Neural progenitor cell (in vitro differentiated cells): ENCODE results near the gene PLXNB2. TPM values are rescaled to one million over a fixed set of nuclear protein-coding genes. Genes with fewer than 3 reads are reported as not detected.

Experiments used
- DNase-seq: peaks from one replicate; pipeline ENCODE4 v3.0.0-alpha.2; 2016; ENCODE audit warnings: low spot score
- H2AFZ ChIP-seq: fragments of 200-600 bp; sonication (generic); replicated peaks from 2 replicates; pipeline ENCODE4 v1.6.1; 2016; ENCODE audit warnings: antibody characterized with exemption
- H3F3A ChIP-seq: fragments of 200-600 bp; sonication (generic); 2 replicates; pipeline ENCODE4 v1.6.1; 2016; ENCODE audit warnings: antibody characterized with exemption, low read depth
- H3K27ac ChIP-seq: fragments of 200-600 bp; sonication (generic); 2 replicates; pipeline ENCODE4 v1.5.1; 2016; ENCODE audit warnings: mild to moderate bottlenecking
- H3K27me3 ChIP-seq: fragments of 200-600 bp; sonication (generic); 2 replicates; pipeline ENCODE4 v1.6.1; 2016; ENCODE audit warnings: mild to moderate bottlenecking, moderate library complexity
- H3K36me3 ChIP-seq: fragments of 200-600 bp; sonication (generic); 2 replicates; pipeline ENCODE4 v1.5.1; 2016
- H3K4me1 ChIP-seq: fragments of 200-600 bp; sonication (generic); 2 replicates; pipeline ENCODE4 v1.6.1; 2016; ENCODE audit warnings: mixed run types
- H3K4me2 ChIP-seq: fragments of 200-600 bp; sonication (generic); 2 replicates; pipeline ENCODE4 v1.6.1; 2016
- H3K4me3 ChIP-seq: fragments of 200-600 bp; sonication (generic); 2 replicates; pipeline ENCODE4 v1.5.1; 2016
- H3K79me2 ChIP-seq: fragments of 200-600 bp; sonication (generic); 2 replicates; pipeline ENCODE4 v1.6.1; 2016; ENCODE audit warnings: low read depth
- H3K9ac ChIP-seq: fragments of 200-600 bp; sonication (generic); 2 replicates; pipeline ENCODE4 v1.6.1; 2016
- H3K9me3 ChIP-seq: fragments of 200-600 bp; sonication (generic); 2 replicates; pipeline ENCODE4 v1.5.1; 2016; ENCODE audit warnings: low read depth
- H4K20me1 ChIP-seq: fragments of 200-600 bp; sonication (generic); 2 replicates; pipeline ENCODE4 v1.6.1; 2016; ENCODE audit warnings: low read depth
- H3K27ac Mint-ChIP-seq: 3 replicates; pipeline ENCODE4 v1.8.0; 2021; ENCODE audit warnings: mixed read lengths
- H3K27me3 Mint-ChIP-seq: 2 replicates; pipeline ENCODE4 v1.8.0; 2022; ENCODE audit warnings: low read depth, mild to moderate bottlenecking, inconsistent platforms, moderate library complexity, mixed read lengths; ENCODE audit not compliant: insufficient read depth
- H3K36me3 Mint-ChIP-seq: 3 replicates; pipeline ENCODE4 v1.8.0; 2021; ENCODE audit warnings: mixed read lengths
- H3K4me1 Mint-ChIP-seq: 3 replicates; pipeline ENCODE4 v1.8.0; 2021; ENCODE audit warnings: mixed read lengths
- H3K4me3 Mint-ChIP-seq: 3 replicates; pipeline ENCODE4 v1.8.0; 2021; ENCODE audit warnings: mild to moderate bottlenecking, moderate library complexity, mixed read lengths
- H3K9me3 Mint-ChIP-seq: 3 replicates; pipeline ENCODE4 v1.8.0; 2020; ENCODE audit warnings: mixed read lengths
- EZH2 ChIP-seq: fragments of 200-600 bp; sonication (generic); IDR thresholded peaks from 2 replicates; pipeline ENCODE4 v1.6.1; 2017; ENCODE audit warnings: antibody characterized with exemption, mild to moderate bottlenecking, moderate library complexity
- EZH2phosphoT487 ChIP-seq: fragments of 200-600 bp; sonication (generic); IDR thresholded peaks from 2 replicates; pipeline ENCODE4 v1.6.1; 2017; ENCODE audit warnings: antibody characterized with exemption
- total RNA-seq: library from RNA; depleted of rRNA; stranded (reverse); fragments of >200 nt; gene quantifications from 2 replicates; pipeline ENCODE4 v1.2.3, GENCODE V29; 2015; ENCODE audit warnings: low replicate concordance
- TF ChIP-seq, protein P1 (sequence below): fragments of 200-600 bp; sonication (generic); IDR thresholded peaks from 2 replicates; pipeline ENCODE4 v1.5.1; 2017; ENCODE audit warnings: antibody characterized with exemption, mild to moderate bottlenecking

PLXNB2 gene
- total RNA-seq, 1 donor from 2014 or later: 32.4 TPM

GRCh38 chr22:50258361-50259292, 48.8 kb downstream of the PLXNB2 start:
- no peak for DNase-seq
- no peaks in the 10 kb centered on the region for H3K79me2 ChIP-seq
- H3K4me1 ChIP-seq: peaks cover 10% of the 10 kb centered on the region
- H3K27me3 ChIP-seq: peaks cover 33% of the 10 kb centered on the region
- Mint-ChIP-seq H3K36me3 (no peaks in the 10 kb centered on the region), H3K4me3 (peak overlapping the region; percentile 67), H3K9me3 (no peaks in the 10 kb centered on the region), H3K4me1 (peaks cover 4% of the 10 kb centered on the region), H3K27me3 (peaks cover 10% of the 10 kb centered on the region), H3K27ac (no peak overlapping the region)
- H3K4me3 ChIP-seq: no peak overlapping the region
- no peak overlapping the region for H3K9ac ChIP-seq
- H3K4me2 ChIP-seq: no peak overlapping the region
- no peak overlapping the region for H2AFZ ChIP-seq
- peaks cover 35% of the 10 kb centered on the region for H4K20me1 ChIP-seq
- peaks cover 5% of the 10 kb centered on the region for H3F3A ChIP-seq
- no peak overlapping the region for H3K27ac ChIP-seq
- TF ChIP-seq, protein P1, sequence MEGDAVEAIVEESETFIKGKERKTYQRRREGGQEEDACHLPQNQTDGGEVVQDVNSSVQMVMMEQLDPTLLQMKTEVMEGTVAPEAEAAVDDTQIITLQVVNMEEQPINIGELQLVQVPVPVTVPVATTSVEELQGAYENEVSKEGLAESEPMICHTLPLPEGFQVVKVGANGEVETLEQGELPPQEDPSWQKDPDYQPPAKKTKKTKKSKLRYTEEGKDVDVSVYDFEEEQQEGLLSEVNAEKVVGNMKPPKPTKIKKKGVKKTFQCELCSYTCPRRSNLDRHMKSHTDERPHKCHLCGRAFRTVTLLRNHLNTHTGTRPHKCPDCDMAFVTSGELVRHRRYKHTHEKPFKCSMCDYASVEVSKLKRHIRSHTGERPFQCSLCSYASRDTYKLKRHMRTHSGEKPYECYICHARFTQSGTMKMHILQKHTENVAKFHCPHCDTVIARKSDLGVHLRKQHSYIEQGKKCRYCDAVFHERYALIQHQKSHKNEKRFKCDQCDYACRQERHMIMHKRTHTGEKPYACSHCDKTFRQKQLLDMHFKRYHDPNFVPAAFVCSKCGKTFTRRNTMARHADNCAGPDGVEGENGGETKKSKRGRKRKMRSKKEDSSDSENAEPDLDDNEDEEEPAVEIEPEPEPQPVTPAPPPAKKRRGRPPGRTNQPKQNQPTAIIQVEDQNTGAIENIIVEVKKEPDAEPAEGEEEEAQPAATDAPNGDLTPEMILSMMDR: no peak
- TF ChIP-seq EZH2 (no peak), EZH2phosphoT487 (no peak)
- H3K36me3 ChIP-seq: no peaks in the 10 kb centered on the region
- no peaks in the 10 kb centered on the region for H3K9me3 ChIP-seq

- no peak overlapping the region for H3K27ac ChIP-seq
- H3K27me3 Mint-ChIP-seq: peaks cover 10% of the 10 kb centered on the region
- no peak overlapping the region for H3K4me2 ChIP-seq
- H3K9me3 Mint-ChIP-seq: no peaks in the 10 kb centered on the region
- DNase-seq: no peak
- no peak overlapping the region for H3K4me3 Mint-ChIP-seq
- H3K27ac Mint-ChIP-seq: no peak overlapping the region
- peaks cover 4% of the 10 kb centered on the region for H3K4me1 Mint-ChIP-seq
- no peak overlapping the region for H3K4me3 ChIP-seq
- peaks cover 40% of the 10 kb centered on the region for H4K20me1 ChIP-seq
- no peaks in the 10 kb centered on the region for H3K79me2 ChIP-seq
- peaks cover 5% of the 10 kb centered on the region for H3F3A ChIP-seq
- no peak overlapping the region for H2AFZ ChIP-seq
- H3K9ac ChIP-seq: no peak overlapping the region
- H3K36me3 ChIP-seq: no peaks in the 10 kb centered on the region
- no peaks in the 10 kb centered on the region for H3K9me3 ChIP-seq
- H3K27me3 ChIP-seq: peaks cover 24% of the 10 kb centered on the region
- H3K36me3 Mint-ChIP-seq: no peaks in the 10 kb centered on the region
- H3K4me1 ChIP-seq: peaks cover 10% of the 10 kb centered on the region
- TF ChIP-seq EZH2: no peak
Measured at GRCh38 chr22:50257451-50258360, 49.7 kb downstream of the PLXNB2 start.

DNA sequence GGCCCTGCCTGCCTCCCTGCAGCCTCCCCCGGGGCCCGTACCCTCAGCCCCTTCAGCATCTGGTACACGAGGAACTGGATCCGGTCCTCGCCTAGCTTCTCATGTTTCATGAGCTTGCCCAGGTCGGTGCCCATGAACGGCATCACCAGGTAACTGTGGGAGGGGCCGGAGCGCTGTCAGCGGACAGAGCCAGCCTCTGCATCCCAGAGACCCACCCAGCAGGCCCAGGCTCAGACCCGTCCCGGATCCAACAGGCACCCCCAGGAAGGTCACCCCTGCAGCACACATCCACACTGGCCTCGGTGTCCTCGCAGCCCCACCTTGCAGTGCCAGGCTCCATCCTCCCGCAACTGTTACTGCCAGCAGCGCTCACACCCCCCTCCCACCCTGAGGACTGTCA, 50.4 kb downstream of the PLXNB2 start:
- peaks cover 6% of the 10 kb centered on the region for H3F3A ChIP-seq
- Mint-ChIP-seq H3K9me3 (no peaks in the 10 kb centered on the region), H3K36me3 (no peaks in the 10 kb centered on the region), H3K27ac (no peak overlapping the region), H3K4me3 (no peak overlapping the region), H3K27me3 (peaks cover 7% of the 10 kb centered on the region), H3K4me1 (peaks cover under 1% of the 10 kb centered on the region)
- H3K4me3 ChIP-seq: no peak overlapping the region
- no peak overlapping the region for H3K9ac ChIP-seq
- no peak overlapping the region for H3K4me2 ChIP-seq
- no peaks in the 10 kb centered on the region for H3K79me2 ChIP-seq
- no peak for DNase-seq
- H4K20me1 ChIP-seq: peaks cover 46% of the 10 kb centered on the region
- no peak overlapping the region for H2AFZ ChIP-seq
- H3K4me1 ChIP-seq: peaks cover 3% of the 10 kb centered on the region
- no peaks in the 10 kb centered on the region for H3K36me3 ChIP-seq
- H3K27me3 ChIP-seq: peaks cover 18% of the 10 kb centered on the region
- TF ChIP-seq, protein P1: no peak
- TF ChIP-seq EZH2 (no peak), EZH2phosphoT487 (no peak)
- no peak overlapping the region for H3K27ac ChIP-seq
- H3K9me3 ChIP-seq: no peaks in the 10 kb centered on the region
